WTC11 (cell line): ENCODE results near the gene TRNT1. TPM values are rescaled to one million over a fixed set of nuclear protein-coding genes. Genes with fewer than 3 reads are reported as not detected.

Source experiments
- ATAC-seq: fragments of 200-7000 bp; cut with Tn5 transposase; 2 replicates; pipeline ENCODE4 v1.10.0; 2021; ENCODE audit warnings: mild to moderate bottlenecking, moderate library complexity
- CTCF ChIA-PET: fragments of 300-600 bp; sonication (Branson Sonifier 250); formaldehyde crosslinking; loops from one replicate; lab custom pipeline; 2021; ENCODE audit warnings: antibody characterized with exemption; lab: Charles Lee
- POLR2A ChIA-PET: fragments of 350-600 bp; sonication (Branson Sonifier 250); formaldehyde crosslinking; loops from one replicate; lab custom pipeline; 2021; ENCODE audit warnings: antibody characterized with exemption; lab: Charles Lee
- DNase-seq: peaks from one replicate; pipeline ENCODE4 v3.0.0; 2021; ENCODE audit warnings: low spot score
- H3K27ac Mint-ChIP-seq: 2 replicates; pipeline ENCODE4 v1.8.0; 2021; ENCODE audit warnings: mixed read lengths
- H3K27me3 Mint-ChIP-seq: 2 replicates; pipeline ENCODE4 v1.8.0; 2021; ENCODE audit warnings: low read depth, mild to moderate bottlenecking, moderate library complexity, mixed read lengths
- H3K36me3 Mint-ChIP-seq: 2 replicates; pipeline ENCODE4 v1.8.0; 2021; ENCODE audit warnings: mixed read lengths
- H3K4me1 Mint-ChIP-seq: 2 replicates; pipeline ENCODE4 v1.8.0; 2022; ENCODE audit warnings: mixed read lengths
- H3K4me3 Mint-ChIP-seq: 2 replicates; pipeline ENCODE4 v1.8.0; 2021; ENCODE audit warnings: mild to moderate bottlenecking, moderate library complexity, mixed read lengths
- H3K9me3 Mint-ChIP-seq: 2 replicates; pipeline ENCODE4 v1.8.0; 2021; ENCODE audit warnings: mixed read lengths
- CREB1 ChIP-seq: sonication (generic); formaldehyde crosslinking; IDR thresholded peaks from 2 replicates; pipeline ENCODE4 v1.8.0; 2023; ENCODE audit warnings: mild to moderate bottlenecking, missing genetic modification reagents
- ELF4 ChIP-seq: sonication (generic); formaldehyde crosslinking; IDR thresholded peaks from 2 replicates; pipeline ENCODE4 v1.8.1; 2022; ENCODE audit warnings: low read depth, mild to moderate bottlenecking, moderate library complexity, missing genetic modification reagents
- FOXK1 ChIP-seq: sonication (generic); formaldehyde crosslinking; IDR thresholded peaks from 2 replicates; pipeline ENCODE4 v1.8.0; 2022; ENCODE audit warnings: mild to moderate bottlenecking, moderate library complexity, missing genetic modification reagents
- JAZF1 ChIP-seq: fragments of 250-450 bp; sonication (Bioruptor Pico); IDR thresholded peaks from 2 replicates; pipeline ENCODE4 v1.9.0; 2021; ENCODE audit warnings: moderate library complexity, mild to moderate bottlenecking, inconsistent platforms
- NFE2L1 ChIP-seq: sonication (generic); formaldehyde crosslinking; IDR thresholded peaks from 2 replicates; pipeline ENCODE4 v1.8.1; 2023; ENCODE audit warnings: missing genetic modification reagents
- SMAD3 ChIP-seq: sonication (generic); formaldehyde crosslinking; IDR thresholded peaks from 2 replicates; pipeline ENCODE4 v1.8.0; 2022; ENCODE audit warnings: missing genetic modification reagents, mild to moderate bottlenecking, borderline replicate concordance
- SOX15 ChIP-seq: fragments of 250-450 bp; sonication (Bioruptor Pico); IDR thresholded peaks from 2 replicates; pipeline ENCODE4 v1.9.0; 2021; ENCODE audit warnings: mild to moderate bottlenecking
- TEAD1 ChIP-seq: sonication (generic); formaldehyde crosslinking; IDR thresholded peaks from 2 replicates; pipeline ENCODE4 v1.8.0; 2022; ENCODE audit warnings: mild to moderate bottlenecking, missing genetic modification reagents
- TEAD4 ChIP-seq: sonication (generic); formaldehyde crosslinking; IDR thresholded peaks from 2 replicates; pipeline ENCODE4 v1.8.0; 2022; ENCODE audit warnings: mild to moderate bottlenecking, missing genetic modification reagents
- ZBTB21 ChIP-seq: sonication (generic); formaldehyde crosslinking; IDR thresholded peaks from 2 replicates; pipeline ENCODE4 v1.8.1; 2023; ENCODE audit warnings: mild to moderate bottlenecking, missing genetic modification reagents, borderline replicate concordance
- ZNF138 ChIP-seq: sonication (generic); formaldehyde crosslinking; conservative IDR thresholded peaks from 2 replicates; pipeline ENCODE4 v1.8.1; 2022; ENCODE audit warnings: mild to moderate bottlenecking, moderate library complexity, missing genetic modification reagents
- ZNF219 ChIP-seq: sonication (generic); formaldehyde crosslinking; IDR thresholded peaks from 2 replicates; pipeline ENCODE4 v1.8.0; 2023; ENCODE audit warnings: missing genetic modification reagents, mild to moderate bottlenecking, borderline replicate concordance
- ZNF263 ChIP-seq: sonication (generic); formaldehyde crosslinking; IDR thresholded peaks from 2 replicates; pipeline ENCODE4 v1.8.1; 2022; ENCODE audit warnings: low read depth, mild to moderate bottlenecking, moderate library complexity, missing genetic modification reagents
- ZNF396 ChIP-seq: fragments of 250-450 bp; sonication (Bioruptor Pico); IDR thresholded peaks from 2 replicates; pipeline ENCODE4 v1.8.0; 2021; ENCODE audit warnings: mild to moderate bottlenecking, moderate library complexity, borderline replicate concordance
- ZNF416 ChIP-seq: fragments of 250-450 bp; sonication (Bioruptor Pico); IDR thresholded peaks from 2 replicates; pipeline ENCODE4 v1.9.0; 2021; ENCODE audit warnings: mild to moderate bottlenecking, inconsistent platforms
- total RNA-seq: library from RNA; stranded (reverse); gene quantifications from 3 replicates; pipeline ENCODE4 v1.2.3, GENCODE V29; 2021
- TF ChIP-seq, protein P1 (sequence below): sonication (generic); formaldehyde crosslinking; IDR thresholded peaks from 2 replicates; pipeline ENCODE4 v1.8.1; 2023; ENCODE audit warnings: mild to moderate bottlenecking, missing genetic modification reagents
- TF ChIP-seq, protein P2 (sequence below): sonication (generic); formaldehyde crosslinking; IDR thresholded peaks from 2 replicates; pipeline ENCODE4 v1.8.0; 2022; ENCODE audit warnings: mild to moderate bottlenecking, missing genetic modification reagents
- TF ChIP-seq, protein P3 (sequence below): sonication (generic); formaldehyde crosslinking; IDR thresholded peaks from 2 replicates; pipeline ENCODE4 v1.8.0; 2023; ENCODE audit warnings: mild to moderate bottlenecking, missing genetic modification reagents
- TF ChIP-seq, protein P4 (sequence below): sonication (generic); formaldehyde crosslinking; IDR thresholded peaks from 2 replicates; pipeline ENCODE4 v1.8.1; 2023; ENCODE audit warnings: mild to moderate bottlenecking, missing genetic modification reagents, moderate library complexity
- TF ChIP-seq, protein P5 (sequence below): fragments of 250-450 bp; sonication (Bioruptor Pico); IDR thresholded peaks from 2 replicates; pipeline ENCODE4 v1.8.0; 2021; ENCODE audit warnings: mild to moderate bottlenecking
- TF ChIP-seq, protein P6 (sequence below): sonication (generic); formaldehyde crosslinking; IDR thresholded peaks from 2 replicates; pipeline ENCODE4 v1.8.0; 2023; ENCODE audit warnings: missing genetic modification reagents, mild to moderate bottlenecking, borderline replicate concordance
- TF ChIP-seq, protein P7 (sequence below): fragments of 250-450 bp; sonication (Bioruptor Pico); IDR thresholded peaks from 2 replicates; pipeline ENCODE4 v2.1.2; 2022; ENCODE audit warnings: mild to moderate bottlenecking, moderate library complexity

Gene TRNT1
- total RNA-seq, 1 experiment from 2014 or later, result 18.8 TPM

DNA sequence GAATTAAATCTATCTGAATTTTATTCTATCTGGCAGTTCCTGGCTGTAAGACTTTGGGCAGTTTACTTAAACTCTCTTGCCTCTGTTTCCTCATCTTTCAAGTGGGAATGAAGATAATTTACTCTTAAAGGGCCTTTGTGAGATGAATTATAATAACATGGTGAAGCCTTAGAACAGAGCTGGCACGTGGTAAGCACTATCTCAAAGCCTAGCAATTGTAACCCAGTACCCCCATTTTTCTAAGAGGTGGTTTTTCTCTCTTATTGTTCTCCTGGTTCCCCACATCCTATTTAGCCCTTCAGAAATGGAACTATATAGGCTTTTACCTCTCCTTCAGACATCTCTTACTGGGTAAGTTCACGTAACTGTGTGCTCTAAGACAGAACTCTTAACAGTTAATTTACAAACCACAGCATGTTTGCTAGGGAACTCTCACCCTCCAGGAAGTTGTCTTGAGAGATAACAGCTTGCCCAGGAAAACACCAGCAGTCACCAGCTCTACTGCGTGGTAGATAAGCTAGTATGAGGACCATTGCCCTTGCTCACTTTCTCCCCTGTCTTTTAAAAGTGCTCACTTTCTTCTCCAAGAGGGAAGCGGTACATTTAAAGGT lies 65.0 kb downstream of the TRNT1 start:
- ChIA-PET POLR2A (no interaction called here), CTCF (no interaction called here)
- no peaks in the 10 kb centered on the region for H3K4me1 Mint-ChIP-seq
- TF ChIP-seq SMAD3 (CRISPR knock-in tag) (no peak), ZNF396 (no peak), TEAD1 (CRISPR knock-in tag) (no peak), JAZF1 (CRISPR knock-in tag) (no peak), SOX15 (CRISPR knock-in tag) (no peak), ZBTB21 (CRISPR knock-in tag) (no peak), FOXK1 (CRISPR knock-in tag) (no peak)
- TF ChIP-seq, protein P1, sequence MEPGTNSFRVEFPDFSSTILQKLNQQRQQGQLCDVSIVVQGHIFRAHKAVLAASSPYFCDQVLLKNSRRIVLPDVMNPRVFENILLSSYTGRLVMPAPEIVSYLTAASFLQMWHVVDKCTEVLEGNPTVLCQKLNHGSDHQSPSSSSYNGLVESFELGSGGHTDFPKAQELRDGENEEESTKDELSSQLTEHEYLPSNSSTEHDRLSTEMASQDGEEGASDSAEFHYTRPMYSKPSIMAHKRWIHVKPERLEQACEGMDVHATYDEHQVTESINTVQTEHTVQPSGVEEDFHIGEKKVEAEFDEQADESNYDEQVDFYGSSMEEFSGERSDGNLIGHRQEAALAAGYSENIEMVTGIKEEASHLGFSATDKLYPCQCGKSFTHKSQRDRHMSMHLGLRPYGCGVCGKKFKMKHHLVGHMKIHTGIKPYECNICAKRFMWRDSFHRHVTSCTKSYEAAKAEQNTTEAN, result no peak
- TF ChIP-seq, protein P2, sequence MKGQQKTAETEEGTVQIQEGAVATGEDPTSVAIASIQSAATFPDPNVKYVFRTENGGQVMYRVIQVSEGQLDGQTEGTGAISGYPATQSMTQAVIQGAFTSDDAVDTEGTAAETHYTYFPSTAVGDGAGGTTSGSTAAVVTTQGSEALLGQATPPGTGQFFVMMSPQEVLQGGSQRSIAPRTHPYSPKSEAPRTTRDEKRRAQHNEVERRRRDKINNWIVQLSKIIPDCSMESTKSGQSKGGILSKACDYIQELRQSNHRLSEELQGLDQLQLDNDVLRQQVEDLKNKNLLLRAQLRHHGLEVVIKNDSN (CRISPR knock-in tag), result no peak
- TF ChIP-seq, protein P3, sequence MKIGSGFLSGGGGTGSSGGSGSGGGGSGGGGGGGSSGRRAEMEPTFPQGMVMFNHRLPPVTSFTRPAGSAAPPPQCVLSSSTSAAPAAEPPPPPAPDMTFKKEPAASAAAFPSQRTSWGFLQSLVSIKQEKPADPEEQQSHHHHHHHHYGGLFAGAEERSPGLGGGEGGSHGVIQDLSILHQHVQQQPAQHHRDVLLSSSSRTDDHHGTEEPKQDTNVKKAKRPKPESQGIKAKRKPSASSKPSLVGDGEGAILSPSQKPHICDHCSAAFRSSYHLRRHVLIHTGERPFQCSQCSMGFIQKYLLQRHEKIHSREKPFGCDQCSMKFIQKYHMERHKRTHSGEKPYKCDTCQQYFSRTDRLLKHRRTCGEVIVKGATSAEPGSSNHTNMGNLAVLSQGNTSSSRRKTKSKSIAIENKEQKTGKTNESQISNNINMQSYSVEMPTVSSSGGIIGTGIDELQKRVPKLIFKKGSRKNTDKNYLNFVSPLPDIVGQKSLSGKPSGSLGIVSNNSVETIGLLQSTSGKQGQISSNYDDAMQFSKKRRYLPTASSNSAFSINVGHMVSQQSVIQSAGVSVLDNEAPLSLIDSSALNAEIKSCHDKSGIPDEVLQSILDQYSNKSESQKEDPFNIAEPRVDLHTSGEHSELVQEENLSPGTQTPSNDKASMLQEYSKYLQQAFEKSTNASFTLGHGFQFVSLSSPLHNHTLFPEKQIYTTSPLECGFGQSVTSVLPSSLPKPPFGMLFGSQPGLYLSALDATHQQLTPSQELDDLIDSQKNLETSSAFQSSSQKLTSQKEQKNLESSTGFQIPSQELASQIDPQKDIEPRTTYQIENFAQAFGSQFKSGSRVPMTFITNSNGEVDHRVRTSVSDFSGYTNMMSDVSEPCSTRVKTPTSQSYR (CRISPR knock-in tag), result no peak
- peaks cover 9% of the 10 kb centered on the region; the same call in 1 of the 2 replicates for H3K36me3 Mint-ChIP-seq
- no peak for DNase-seq
- H3K27me3 Mint-ChIP-seq, result peaks cover 14% of the 10 kb centered on the region
- no peak overlapping the region for H3K27ac Mint-ChIP-seq
- ATAC-seq, result no peak
- no peak overlapping the region for H3K4me3 Mint-ChIP-seq
- peaks cover 31% of the 10 kb centered on the region for H3K9me3 Mint-ChIP-seq

DNA sequence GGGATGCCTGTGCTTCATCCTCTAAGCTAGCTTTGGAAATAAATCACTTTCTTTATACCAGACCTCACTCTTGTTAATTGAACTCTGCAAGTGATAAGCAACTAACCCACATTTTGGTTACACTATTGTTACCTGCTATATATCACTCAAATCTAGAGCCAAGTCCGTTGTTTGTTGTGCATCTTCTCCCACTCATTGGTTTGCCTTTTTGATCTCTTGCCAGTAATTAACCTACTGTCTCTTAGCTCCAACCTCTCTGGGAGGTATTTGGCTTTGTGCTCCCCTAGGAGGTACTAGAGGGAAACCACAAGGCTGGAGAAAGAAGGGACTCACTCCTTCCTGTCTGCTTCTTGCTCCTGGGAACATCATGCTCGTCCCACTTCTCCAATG lies 65.5 kb downstream of the TRNT1 start:
- peaks cover 9% of the 10 kb centered on the region; the same call in 1 of the 2 replicates for H3K36me3 Mint-ChIP-seq
- ATAC-seq, result no peak
- no peak overlapping the region for H3K27ac Mint-ChIP-seq
- peaks cover 30% of the 10 kb centered on the region for H3K9me3 Mint-ChIP-seq
- ChIA-PET CTCF (no interaction called here), POLR2A (no interaction called here)
- H3K27me3 Mint-ChIP-seq, result peaks cover 14% of the 10 kb centered on the region
- DNase-seq, result no peak
- no peaks in the 10 kb centered on the region for H3K4me1 Mint-ChIP-seq
- H3K4me3 Mint-ChIP-seq, result no peak overlapping the region
- TF ChIP-seq TEAD4 (CRISPR knock-in tag) (no peak), ZNF263 (CRISPR knock-in tag) (no peak), CREB1 (CRISPR knock-in tag) (no peak), ZNF138 (no peak), NFE2L1 (no peak), ZNF416 (CRISPR knock-in tag) (no peak), ELF4 (CRISPR knock-in tag) (no peak), ZBTB21 (CRISPR knock-in tag) (no peak), ZNF219 (CRISPR knock-in tag) (no peak)
- TF ChIP-seq, protein P4, sequence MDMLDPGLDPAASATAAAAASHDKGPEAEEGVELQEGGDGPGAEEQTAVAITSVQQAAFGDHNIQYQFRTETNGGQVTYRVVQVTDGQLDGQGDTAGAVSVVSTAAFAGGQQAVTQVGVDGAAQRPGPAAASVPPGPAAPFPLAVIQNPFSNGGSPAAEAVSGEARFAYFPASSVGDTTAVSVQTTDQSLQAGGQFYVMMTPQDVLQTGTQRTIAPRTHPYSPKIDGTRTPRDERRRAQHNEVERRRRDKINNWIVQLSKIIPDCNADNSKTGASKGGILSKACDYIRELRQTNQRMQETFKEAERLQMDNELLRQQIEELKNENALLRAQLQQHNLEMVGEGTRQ, result no peak
- TF ChIP-seq, protein P5, sequence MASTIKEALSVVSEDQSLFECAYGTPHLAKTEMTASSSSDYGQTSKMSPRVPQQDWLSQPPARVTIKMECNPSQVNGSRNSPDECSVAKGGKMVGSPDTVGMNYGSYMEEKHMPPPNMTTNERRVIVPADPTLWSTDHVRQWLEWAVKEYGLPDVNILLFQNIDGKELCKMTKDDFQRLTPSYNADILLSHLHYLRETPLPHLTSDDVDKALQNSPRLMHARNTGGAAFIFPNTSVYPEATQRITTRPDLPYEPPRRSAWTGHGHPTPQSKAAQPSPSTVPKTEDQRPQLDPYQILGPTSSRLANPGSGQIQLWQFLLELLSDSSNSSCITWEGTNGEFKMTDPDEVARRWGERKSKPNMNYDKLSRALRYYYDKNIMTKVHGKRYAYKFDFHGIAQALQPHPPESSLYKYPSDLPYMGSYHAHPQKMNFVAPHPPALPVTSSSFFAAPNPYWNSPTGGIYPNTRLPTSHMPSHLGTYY (CRISPR knock-in tag), result no peak
- TF ChIP-seq, protein P6, sequence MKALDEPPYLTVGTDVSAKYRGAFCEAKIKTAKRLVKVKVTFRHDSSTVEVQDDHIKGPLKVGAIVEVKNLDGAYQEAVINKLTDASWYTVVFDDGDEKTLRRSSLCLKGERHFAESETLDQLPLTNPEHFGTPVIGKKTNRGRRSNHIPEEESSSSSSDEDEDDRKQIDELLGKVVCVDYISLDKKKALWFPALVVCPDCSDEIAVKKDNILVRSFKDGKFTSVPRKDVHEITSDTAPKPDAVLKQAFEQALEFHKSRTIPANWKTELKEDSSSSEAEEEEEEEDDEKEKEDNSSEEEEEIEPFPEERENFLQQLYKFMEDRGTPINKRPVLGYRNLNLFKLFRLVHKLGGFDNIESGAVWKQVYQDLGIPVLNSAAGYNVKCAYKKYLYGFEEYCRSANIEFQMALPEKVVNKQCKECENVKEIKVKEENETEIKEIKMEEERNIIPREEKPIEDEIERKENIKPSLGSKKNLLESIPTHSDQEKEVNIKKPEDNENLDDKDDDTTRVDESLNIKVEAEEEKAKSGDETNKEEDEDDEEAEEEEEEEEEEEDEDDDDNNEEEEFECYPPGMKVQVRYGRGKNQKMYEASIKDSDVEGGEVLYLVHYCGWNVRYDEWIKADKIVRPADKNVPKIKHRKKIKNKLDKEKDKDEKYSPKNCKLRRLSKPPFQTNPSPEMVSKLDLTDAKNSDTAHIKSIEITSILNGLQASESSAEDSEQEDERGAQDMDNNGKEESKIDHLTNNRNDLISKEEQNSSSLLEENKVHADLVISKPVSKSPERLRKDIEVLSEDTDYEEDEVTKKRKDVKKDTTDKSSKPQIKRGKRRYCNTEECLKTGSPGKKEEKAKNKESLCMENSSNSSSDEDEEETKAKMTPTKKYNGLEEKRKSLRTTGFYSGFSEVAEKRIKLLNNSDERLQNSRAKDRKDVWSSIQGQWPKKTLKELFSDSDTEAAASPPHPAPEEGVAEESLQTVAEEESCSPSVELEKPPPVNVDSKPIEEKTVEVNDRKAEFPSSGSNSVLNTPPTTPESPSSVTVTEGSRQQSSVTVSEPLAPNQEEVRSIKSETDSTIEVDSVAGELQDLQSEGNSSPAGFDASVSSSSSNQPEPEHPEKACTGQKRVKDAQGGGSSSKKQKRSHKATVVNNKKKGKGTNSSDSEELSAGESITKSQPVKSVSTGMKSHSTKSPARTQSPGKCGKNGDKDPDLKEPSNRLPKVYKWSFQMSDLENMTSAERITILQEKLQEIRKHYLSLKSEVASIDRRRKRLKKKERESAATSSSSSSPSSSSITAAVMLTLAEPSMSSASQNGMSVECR, result no peak
- TF ChIP-seq, protein P7, sequence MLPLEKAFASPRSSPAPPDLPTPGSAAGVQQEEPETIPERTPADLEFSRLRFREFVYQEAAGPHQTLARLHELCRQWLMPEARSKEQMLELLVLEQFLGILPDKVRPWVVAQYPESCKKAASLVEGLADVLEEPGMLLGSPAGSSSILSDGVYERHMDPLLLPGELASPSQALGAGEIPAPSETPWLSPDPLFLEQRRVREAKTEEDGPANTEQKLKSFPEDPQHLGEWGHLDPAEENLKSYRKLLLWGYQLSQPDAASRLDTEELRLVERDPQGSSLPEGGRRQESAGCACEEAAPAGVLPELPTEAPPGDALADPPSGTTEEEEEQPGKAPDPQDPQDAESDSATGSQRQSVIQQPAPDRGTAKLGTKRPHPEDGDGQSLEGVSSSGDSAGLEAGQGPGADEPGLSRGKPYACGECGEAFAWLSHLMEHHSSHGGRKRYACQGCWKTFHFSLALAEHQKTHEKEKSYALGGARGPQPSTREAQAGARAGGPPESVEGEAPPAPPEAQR (CRISPR knock-in tag), result no peak
